ENCODE measurements around the gene FAM110A.
"Not testable (repeated sequence)": the region's sequence is repeated elsewhere in the genome, so short reads cannot be mapped to it uniquely, and the experiment has no call there.

Gene FAM110A

GRCh38 chr20:824490-824889, 9.0 kb upstream of the FAM110A start:
- no peak for DNase-seq

GRCh38 chr20:824916-825315, 8.6 kb upstream of the FAM110A start:
- DNase-seq, result no peak

- no peak for DNase-seq
Observed at GRCh38 chr20:825710-826421, 7.6 kb upstream of the FAM110A start.

DNA sequence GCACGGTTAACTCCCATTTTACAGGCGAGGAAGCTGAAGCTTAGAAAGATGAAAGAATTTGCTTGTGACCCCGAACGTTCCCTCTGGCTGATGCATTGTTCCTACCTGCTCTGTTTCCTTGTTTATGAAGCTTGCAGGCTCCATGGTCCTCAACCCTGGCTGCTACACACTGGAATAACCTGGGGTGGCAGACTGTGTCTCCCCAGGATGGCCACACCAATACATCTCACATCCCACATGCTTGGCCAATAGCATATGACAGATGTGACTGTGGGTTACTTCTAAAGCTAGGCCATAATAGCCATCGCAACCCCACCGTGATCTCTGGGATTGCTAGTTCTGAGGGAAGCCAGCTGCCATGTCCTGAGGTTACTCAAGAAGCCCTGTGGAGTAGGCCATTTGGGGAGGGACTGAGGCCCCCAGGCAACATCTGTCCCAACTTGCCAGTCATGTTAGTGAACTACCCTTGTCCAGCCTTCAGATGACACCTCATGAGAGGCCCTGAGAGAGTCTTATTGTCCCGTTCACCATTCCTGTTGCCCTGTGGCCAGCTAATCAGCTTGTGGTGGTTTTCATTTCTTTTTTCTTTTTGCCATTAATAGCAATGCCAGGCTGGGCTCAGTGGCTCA, 6.7 kb upstream of the FAM110A start:
- DNase-seq, result no peak

- DNase-seq, result not testable (repeated sequence)
Observed at GRCh38 chr20:827981-828380, 5.5 kb upstream of the FAM110A start.

- no peak for DNase-seq
Observed at GRCh38 chr20:828987-829386, 4.5 kb upstream of the FAM110A start.

DNA sequence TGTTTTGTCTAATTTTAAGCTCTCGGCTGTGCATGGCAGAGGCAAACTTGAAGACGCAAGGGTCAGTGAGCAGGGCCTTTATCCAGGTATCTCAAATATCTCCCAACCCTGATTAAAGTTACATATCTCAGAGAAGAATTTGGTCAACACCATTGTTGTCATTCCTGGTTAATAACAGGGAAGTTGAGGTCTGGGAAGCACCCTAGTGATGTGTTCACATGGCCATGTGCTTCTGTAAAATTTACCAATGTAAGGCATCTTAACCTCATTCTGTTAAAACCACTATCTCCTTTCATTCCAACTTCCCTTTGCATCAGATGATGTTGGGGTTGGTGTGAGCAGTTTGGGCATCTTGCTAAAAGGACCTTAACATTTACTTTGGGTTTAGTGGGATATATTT, 4.0 kb upstream of the FAM110A start:
- no peak for DNase-seq

DNA sequence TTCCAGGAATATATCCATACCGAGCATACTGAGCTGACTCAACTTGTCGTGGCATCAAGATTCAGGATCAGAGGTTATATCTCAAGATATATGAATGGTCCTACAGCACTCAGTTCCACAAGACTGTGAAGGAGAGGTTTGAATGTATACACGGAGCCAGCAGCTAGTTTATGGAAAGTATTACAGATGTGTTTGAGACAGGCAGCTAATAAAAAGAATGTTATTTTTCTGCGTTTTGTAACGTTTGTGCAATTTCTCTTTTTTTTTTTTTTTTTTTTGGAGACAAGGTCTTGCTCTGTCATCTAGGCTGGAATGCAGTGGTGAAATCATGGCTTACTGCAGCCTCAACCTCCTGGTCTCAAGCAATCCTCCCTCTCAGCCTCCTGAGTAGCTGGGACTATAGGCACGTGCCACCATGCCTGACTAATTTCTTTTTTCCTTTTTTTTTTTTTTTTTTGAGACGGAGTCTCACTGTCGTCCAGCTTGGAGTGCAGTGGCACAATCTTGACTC, 3.4 kb upstream of the FAM110A start:
- DNase-seq, result no peak

- no peak for DNase-seq
Observed at GRCh38 chr20:831251-831650, 2.3 kb upstream of the FAM110A start.

DNA sequence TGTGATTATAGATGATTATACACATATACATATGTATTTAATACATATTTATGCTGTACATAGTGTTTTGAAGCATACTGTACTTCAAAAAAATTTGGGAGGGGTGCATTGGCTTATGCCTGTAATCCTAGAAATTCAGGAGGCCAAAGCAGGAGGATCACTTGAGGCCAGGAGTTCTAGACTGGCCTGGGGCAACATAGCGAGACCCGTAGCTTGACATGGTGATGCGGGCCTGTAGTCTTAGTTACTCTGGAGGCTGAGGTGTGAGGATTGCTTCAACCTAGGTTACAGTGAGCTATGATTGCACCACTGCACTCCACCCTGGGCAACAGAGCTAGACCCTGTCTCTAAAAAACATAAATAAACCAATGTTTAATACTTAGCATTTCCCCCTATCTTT, 1.6 kb upstream of the FAM110A start:
- DNase-seq, result no peak

GRCh38 chr20:833121-833449, 430 bp upstream of the FAM110A start:
- DNase-seq, result no peak

DNA sequence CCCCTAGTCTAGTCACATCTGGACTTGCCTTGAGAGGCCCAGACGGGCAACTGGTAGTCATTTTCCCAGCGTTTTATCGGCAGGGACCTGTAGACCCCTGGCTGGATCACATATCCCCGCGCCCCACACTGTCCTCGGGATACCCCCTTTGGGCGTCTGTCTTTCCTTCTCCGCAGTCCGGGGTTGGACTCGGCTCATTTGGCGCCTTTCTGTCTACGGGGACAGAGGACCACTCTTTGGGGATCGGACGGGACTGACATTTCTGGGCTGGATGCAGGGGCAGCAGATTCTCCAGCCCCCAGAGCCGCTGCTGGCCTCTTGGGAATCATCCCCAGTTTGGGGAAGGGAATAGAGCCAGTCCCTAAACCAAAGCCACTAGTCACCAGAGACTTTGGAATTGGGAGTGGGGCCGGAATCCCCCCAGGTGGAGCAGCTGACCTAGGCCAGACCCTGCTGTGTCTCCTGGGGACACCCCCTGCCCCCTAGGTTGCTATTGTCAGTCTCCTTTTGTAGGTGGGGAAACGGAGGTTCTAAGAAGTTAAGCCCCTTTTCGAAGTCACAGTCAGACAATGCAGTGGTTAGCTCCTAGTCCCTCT, 734 bp downstream of the FAM110A start:
- DNase-seq, result no peak

DNA sequence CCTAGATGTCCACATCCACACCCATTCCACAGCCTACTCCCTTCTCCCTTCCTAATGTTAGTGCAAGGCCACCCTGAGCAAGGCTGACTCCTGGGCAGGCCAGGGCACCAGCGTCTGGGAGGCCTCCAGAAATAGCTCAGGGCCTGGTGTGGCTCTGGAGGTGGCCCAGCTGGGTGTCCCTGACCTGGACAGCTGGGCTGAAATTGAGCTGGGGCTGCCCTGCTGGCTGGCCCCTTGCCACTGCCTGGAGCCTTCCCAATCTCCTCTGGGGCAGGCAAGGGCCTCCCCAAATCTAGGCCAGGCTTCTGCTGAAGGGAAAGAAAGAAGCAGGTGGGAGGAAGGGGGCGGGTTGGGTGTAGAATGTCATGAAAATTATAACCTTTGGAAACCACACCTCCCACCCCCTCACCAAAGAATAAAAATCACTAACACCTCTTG, 2.1 kb downstream of the FAM110A start:
- no peak for DNase-seq

GRCh38 chr20:836190-836589, 2.7 kb downstream of the FAM110A start:
- no peak for DNase-seq

DNA sequence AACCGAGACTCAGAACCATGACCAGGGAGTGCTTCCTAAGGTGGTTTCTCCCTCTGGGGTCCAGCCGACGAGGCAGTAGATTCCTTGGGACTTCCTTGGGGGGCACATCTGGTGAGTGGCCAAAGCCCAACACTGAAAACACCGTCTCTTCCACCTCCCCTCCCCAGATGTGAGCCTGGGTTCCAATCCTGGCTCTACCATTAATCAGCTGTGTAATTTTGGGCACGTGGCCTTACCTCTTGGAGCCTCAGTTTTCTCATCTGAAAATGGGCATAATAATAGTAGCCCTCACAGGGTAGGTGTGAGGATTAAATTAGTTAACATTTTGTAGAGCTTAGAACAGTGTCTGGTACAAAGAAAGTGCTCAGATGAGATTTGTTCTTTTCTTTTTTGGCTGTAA, 5.5 kb downstream of the FAM110A start:
- DNase-seq, result no peak

GRCh38 chr20:839626-840025, 6.1 kb downstream of the FAM110A start:
- DNase-seq, result no peak

DNA sequence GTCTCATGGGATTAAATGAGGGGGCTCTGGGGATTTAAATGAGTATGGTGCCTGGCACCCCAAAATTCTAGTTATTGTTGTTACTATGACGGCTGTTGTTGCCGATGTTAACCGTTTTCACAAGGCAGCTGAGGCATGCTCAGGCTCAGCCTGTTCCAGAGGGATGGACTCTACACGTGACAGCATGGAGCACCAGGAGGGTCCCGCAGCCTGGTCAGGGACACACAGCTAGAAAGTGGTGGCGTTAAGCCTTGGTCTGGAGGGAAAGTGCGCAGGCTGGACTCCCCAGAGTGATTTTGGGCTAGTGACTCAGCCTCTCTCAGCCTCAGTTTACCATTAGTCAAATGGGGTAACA, 7.0 kb downstream of the FAM110A start:
- DNase-seq, result no peak

DNA sequence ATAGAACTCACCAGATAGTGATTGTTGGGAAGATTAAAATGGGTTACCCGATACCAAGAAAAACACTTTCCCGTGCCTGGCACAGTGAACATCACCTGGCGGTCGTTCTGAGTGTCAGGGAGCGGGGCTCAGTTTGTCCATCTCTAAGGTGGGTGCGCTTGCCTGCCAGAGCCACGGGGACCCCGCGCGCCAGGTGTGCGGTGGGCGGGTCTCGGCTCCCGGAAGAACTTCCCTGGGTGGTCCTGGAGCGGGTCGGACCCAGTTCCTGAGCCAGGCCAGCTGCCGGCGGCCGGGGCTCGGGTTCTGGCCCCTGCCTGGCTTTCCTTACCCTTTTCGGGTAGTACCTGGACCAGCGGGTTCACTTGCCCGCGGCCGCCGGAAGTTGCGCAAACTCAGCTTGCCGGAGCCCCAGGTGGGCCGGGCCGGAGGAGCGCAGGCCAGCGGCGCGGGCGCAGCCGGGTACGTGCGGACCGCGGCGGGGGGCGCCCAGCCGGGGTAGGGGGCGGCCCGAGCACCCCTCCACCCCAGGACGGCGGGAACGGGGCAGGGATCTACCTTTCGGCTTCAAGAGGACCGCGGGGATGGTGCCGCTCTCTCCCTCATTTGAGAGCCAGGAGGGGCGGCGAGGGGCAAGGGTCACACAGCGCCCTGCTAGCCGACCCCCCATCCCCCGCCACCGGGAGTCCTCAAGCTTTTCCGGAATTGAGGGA, 7.5 kb downstream of the FAM110A start:
- no peak for DNase-seq

DNA sequence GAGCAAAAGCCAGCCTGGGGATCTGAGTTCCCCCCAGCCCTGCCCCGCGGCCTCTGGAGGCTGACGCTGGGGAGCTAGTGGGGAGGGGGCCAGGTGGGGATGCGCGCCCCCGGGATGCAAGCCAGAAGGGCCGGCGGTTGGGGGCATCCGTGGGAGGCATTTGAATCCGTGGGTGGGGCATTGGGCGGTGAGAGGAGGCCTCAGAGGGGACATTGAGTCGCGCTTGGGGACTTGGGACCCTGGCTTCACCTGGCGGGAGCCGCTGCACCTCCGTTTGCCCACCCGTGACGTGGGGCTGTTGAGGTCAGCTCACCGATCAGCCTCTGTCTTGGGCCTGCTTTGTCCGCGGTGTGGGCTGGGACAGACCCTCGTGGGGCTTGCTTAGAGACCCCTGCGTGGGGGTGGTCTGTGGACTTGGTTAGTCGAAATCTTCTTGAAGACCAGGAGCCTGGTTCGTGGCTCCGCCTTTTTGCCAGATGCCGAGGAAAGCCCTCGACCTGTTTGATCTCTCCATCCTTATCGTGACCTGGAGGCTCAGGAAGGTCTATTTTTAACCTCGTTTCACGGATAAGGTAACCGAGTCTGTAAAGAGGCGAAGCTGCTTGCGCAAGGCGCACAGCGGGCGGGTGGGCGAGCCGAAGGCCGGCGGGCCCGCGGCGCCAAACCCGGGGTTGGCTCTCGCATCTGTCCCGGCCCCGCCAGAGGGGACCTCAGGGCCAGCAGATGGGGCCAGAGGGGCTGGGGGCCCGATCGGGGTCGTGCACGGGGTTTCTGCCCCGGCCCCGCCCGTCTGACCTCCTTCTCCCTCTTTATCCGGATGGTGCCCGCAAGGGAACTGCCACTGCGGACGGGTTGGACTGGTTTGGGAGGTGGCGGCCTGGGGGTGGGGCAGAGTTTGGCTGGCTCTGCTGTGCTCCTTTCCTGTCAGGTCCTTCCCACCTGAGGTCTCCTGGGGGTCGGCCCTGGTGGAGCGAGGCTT, 8.3 kb downstream of the FAM110A start:
- no peak for DNase-seq

- no peak for DNase-seq
Observed at GRCh38 chr20:842547-842940, 9.0 kb downstream of the FAM110A start.

DNA sequence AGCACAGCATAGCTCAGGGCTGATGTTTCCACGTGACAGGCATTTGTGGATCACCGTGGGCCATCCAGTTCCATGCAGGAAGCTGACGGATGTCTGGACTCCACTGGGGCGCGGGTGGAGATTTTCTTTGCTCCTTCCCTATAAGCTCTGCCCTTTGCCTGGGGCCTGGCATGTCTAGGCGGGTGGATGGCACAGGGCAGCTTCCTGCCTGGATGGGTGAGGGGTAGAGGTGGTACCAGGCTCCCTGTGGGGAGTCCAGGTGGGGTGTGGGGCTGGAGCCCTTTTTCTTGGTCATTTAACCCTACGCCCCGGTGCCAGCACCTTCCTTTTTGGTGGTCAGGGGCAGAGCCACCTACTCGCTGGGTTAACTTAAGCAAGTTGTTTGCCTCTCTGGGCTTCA, 10.4 kb downstream of the FAM110A start:
- DNase-seq, result no peak

DNA sequence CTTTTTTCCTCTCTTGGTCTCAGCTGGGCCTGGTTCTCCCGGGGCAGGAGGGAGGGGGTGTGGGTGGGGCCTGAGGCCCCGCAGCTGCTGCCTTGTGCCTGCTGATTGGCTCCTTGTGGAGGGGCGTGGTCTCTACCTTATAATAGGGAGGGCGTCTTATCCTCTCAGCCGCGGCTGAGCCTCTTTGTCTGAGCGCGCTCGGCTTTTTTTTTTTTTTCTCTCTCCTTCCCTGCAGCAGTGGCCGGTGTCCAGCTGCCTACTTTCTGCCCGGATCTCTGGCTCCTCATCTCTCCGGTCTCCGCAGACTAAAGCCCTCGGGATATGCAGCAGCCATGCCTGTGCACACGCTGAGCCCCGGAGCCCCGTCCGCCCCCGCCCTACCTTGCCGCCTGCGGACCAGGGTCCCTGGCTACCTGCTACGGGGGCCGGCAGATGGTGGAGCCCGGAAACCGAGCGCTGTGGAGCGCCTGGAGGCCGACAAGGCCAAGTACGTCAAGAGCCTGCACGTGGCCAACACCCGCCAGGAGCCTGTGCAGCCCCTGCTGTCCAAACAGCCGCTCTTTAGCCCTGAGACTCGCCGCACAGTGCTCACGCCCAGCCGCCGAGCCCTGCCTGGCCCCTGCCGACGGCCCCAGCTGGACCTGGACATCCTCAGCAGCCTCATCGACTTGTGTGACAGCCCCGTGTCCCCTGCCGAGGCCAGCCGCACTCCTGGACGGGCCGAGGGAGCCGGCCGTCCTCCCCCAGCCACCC, 11.1 kb downstream of the FAM110A start:
- peak; percentile 89 for DNase-seq
